Activated CD4-positive, alpha-beta memory T cell treated with anti-CD3 and anti-CD28 coated beads for 36 hours (primary cell): ENCODE measurements around the gene CAPZB. TPM values are rescaled to one million over a fixed set of nuclear protein-coding genes. Genes with fewer than 3 reads are reported as not detected.
"Not testable (repeated sequence)": the region's sequence is repeated elsewhere in the genome, so short reads cannot be mapped to it uniquely, and the experiment has no call there.

Source experiments
- CTCF ChIA-PET: fragments of 350-600 bp; sonication (Branson Sonifier 250); formaldehyde crosslinking; loops from one replicate; lab custom pipeline; 2021; ENCODE audit warnings: antibody characterized with exemption, inconsistent platforms; lab: Charles Lee
- POLR2A ChIA-PET: fragments of 350-600 bp; sonication (Branson Sonifier 250); formaldehyde crosslinking; loops from one replicate; lab custom pipeline; 2021; ENCODE audit warnings: antibody characterized with exemption; lab: Charles Lee
- DNase-seq: peaks from one replicate; pipeline ENCODE4 v3.0.0-alpha.2; 2020
- H3K27ac Mint-ChIP-seq: one replicate; pipeline ENCODE4 v1.8.0; 2021; ENCODE audit warnings: mixed read lengths
- H3K27me3 Mint-ChIP-seq: one replicate; pipeline ENCODE4 v1.8.0; 2021; ENCODE audit warnings: mixed read lengths
- H3K36me3 Mint-ChIP-seq: one replicate; pipeline ENCODE4 v1.8.0; 2021; ENCODE audit warnings: mixed read lengths
- H3K4me1 Mint-ChIP-seq: one replicate; pipeline ENCODE4 v1.8.0; 2021; ENCODE audit warnings: low read depth, mixed read lengths
- H3K4me3 Mint-ChIP-seq: one replicate; pipeline ENCODE4 v1.8.0; 2021; ENCODE audit warnings: mild to moderate bottlenecking, mixed read lengths
- H3K9me3 Mint-ChIP-seq: one replicate; pipeline ENCODE4 v1.8.0; 2021; ENCODE audit warnings: mixed read lengths
- intact Hi-C: fragments of 100-400 bp; cut with micrococcal nuclease; formaldehyde crosslinking; loops from one replicate; pipeline ENCODE4 v1.15.1; 2023
- total RNA-seq, 2 experiments: library from RNA; stranded (reverse); gene quantifications; one replicate each; pipeline ENCODE4 v1.2.3, GENCODE V29; 2021

The CAPZB gene
- 100 to 1,000 TPM; 388 to 419 TPM for total RNA-seq

DNA sequence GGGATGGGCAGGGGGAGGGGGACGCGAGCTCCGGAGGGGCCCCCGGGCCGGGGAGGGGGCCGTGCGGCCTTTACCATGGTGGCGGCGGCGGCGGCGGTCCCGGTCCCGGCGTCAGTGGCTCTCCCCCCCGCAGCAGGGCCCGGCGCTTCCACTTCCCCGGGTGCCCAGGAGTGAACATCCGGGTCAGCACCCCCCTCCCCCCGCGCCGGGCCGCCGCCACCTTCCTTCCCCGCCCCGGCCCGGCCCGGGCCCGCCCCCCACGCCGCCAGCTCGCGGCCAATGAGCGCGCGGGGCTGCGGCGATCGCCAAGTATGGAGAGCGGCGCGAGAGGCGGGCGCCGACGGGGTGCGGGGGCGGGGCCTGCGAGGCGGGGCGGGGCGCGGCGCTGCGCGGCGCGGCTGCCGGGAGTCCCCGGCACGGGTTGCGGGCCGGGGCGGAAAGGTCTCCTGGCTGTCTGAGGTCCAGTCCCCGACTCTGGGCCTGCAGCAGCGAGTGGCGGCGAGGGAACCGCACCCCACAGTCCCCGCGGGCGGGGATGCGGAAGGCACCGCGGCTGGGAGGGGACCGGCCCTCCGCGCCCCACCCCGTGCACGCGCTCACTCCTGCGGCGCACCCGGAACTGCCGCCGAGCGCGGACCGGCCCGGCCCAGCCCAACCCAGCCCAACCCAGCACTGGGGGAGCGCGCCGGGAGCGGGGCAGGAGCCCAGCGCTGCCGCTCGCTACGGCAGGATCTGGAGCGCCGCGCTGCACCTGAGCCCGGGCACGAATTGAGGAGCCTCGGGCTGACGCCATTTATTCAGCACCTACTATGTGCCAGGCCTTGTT, at the start of gene CAPZB:
TSS of gene CAPZB (minus strand) at position 178 of the 826 bp plus-strand sequence. CDS start at position 77, 101 bp downstream.
- peaks cover 10% of the 10 kb centered on the region for H3K36me3 Mint-ChIP-seq
- ChIA-PET CTCF (interaction anchor here (1.2 to 10.1 kb wide), 5 partner anchors 10 to 168 kb away, joined by 4 to 77 read pairs (median 11); no protein-coding TSS in a partner anchor), POLR2A (interaction anchor here (1.0 to 2.1 kb wide), 6 partner anchors 9 to 111 kb away, joined by 3 to 8 read pairs (median 4); a partner anchor contains a TSS)
- no peaks in the 10 kb centered on the region for H3K9me3 Mint-ChIP-seq
- peaks cover 54% of the 10 kb centered on the region for H3K4me1 Mint-ChIP-seq
- no peaks in the 10 kb centered on the region for H3K27me3 Mint-ChIP-seq
- peak; percentile 95 for DNase-seq
- intact Hi-C loops: loop anchor here (1.0 to 10.0 kb wide), 5 partner anchors 17 to 531 kb away; partner anchors contain the start of gene IFFO2
- peak within 1 kb of the TSS; percentile 94 for H3K27ac Mint-ChIP-seq
- peak within 1 kb of the TSS; percentile 96 for H3K4me3 Mint-ChIP-seq

DNA sequence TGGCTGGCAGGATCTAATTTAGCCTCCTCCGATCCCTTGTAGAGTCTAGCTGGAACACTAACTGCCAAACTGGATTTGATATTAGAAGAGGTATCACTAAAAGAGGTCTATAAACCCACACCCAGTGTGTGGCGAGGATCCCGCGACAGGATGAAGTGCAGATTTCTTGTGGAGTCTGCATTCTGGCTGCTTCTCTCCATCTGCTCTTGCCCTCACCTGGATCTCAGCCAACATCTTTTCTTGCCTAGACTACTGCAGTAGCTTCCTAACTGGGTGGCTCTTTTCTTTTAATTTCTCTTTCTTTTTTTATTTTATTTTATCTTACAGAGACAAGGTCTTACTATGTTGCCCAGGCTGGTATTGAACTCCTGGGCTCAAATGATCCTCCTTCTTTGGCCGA, 48.9 kb upstream of the CAPZB start:
- H3K9me3 Mint-ChIP-seq: peaks cover 14% of the 10 kb centered on the region
- intact Hi-C loops: no loop called here

DNA sequence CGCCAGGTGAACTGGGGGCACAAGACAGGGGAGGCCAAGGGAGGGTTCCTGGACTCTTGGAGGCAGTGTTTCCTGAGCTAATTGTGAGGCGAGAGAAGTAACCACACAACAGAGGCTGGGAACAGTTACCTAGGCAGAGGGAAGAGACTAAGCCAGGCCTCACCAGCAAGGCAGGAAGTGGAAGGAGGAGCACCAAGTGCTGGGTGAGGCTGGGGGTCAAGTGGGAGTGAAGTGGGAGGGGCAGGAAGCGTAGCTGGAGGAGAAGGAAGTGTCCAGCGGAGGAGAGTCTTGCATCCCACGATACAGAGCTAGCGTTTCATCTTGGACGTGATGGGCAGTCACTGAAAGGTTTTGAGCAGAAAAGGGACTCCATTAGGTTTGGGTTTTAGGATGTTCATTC, 48.3 kb upstream of the CAPZB start:
- H3K4me1 Mint-ChIP-seq: peaks cover 4% of the 10 kb centered on the region
- ChIA-PET CTCF (no interaction called here), POLR2A (no interaction called here)
- no peak for DNase-seq
- H3K4me3 Mint-ChIP-seq: no peak overlapping the region
- peaks cover 14% of the 10 kb centered on the region for H3K9me3 Mint-ChIP-seq
- H3K36me3 Mint-ChIP-seq: peaks cover 4% of the 10 kb centered on the region
- no peak overlapping the region for H3K27ac Mint-ChIP-seq
- no peaks in the 10 kb centered on the region for H3K27me3 Mint-ChIP-seq
- intact Hi-C loops: no loop called here

More for the DNA sequence above, 48.9 kb upstream of the CAPZB start:
- DNase-seq: no peak
- CTCF ChIA-PET: no interaction called here
- peaks cover 4% of the 10 kb centered on the region for H3K36me3 Mint-ChIP-seq
- no peaks in the 10 kb centered on the region for H3K27me3 Mint-ChIP-seq
- no peak overlapping the region for H3K4me3 Mint-ChIP-seq
- POLR2A ChIA-PET: no interaction called here
- peaks cover 4% of the 10 kb centered on the region for H3K4me1 Mint-ChIP-seq
- H3K27ac Mint-ChIP-seq: no peak overlapping the region

DNA sequence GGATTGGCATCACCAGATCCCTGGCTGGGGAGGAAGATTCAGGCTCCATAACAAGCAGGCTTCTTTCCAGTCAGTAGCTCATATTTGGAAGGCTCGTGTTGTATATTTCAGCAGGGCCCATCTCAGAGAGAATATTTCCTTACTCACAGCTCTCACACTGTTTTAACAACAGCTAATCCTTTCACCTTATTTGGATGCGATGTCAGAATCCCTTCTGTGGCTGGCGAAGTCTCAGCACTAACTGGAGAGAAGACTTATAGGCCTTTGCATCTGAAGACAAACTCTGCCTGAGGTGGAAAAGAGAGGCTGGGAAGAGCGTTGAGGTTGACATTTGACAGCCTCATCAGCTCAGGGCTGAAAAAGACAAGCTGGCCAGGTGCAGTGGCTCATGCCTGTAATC, 47.2 kb upstream of the CAPZB start:
- no peak overlapping the region for H3K4me3 Mint-ChIP-seq
- no peak for DNase-seq
- intact Hi-C loops: no loop called here
- CTCF ChIA-PET: interaction anchor here (0.8 to 1.5 kb wide), 2 partner anchors 49 to 120 kb away, joined by 3 to 4 read pairs; no protein-coding TSS in a partner anchor
- POLR2A ChIA-PET: no interaction called here
- H3K9me3 Mint-ChIP-seq: peaks cover 13% of the 10 kb centered on the region
- H3K27me3 Mint-ChIP-seq: no peaks in the 10 kb centered on the region
- H3K4me1 Mint-ChIP-seq: peaks cover 4% of the 10 kb centered on the region
- no peak overlapping the region for H3K27ac Mint-ChIP-seq
- H3K36me3 Mint-ChIP-seq: peaks cover 4% of the 10 kb centered on the region

DNA sequence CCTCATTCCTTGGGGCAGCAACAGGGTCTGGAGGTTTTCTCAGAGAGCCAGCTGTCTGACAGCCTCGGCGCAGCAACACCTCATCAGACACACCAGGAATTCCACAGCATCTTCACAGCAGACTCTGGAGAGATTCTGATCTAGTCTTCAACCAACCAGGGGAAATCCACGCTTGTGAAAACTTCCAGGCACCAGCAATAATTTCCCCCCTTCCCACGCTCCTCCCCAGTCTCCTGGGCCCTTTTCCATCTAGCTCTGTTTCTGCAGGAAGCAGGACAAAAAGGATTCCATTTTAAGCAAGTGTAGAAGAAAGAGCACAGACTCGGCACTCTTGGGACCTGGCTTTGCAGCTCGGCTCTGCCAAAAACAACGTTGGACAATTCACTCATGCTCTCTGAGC, 44.3 kb upstream of the CAPZB start:
- ChIA-PET CTCF (no interaction called here), POLR2A (no interaction called here)
- no peaks in the 10 kb centered on the region for H3K27me3 Mint-ChIP-seq
- no peak overlapping the region for H3K27ac Mint-ChIP-seq
- no peak for DNase-seq
- peaks cover 7% of the 10 kb centered on the region for H3K9me3 Mint-ChIP-seq
- no peak overlapping the region for H3K4me3 Mint-ChIP-seq
- H3K4me1 Mint-ChIP-seq: peaks cover 4% of the 10 kb centered on the region
- H3K36me3 Mint-ChIP-seq: no peaks in the 10 kb centered on the region
- intact Hi-C loops: no loop called here

DNA sequence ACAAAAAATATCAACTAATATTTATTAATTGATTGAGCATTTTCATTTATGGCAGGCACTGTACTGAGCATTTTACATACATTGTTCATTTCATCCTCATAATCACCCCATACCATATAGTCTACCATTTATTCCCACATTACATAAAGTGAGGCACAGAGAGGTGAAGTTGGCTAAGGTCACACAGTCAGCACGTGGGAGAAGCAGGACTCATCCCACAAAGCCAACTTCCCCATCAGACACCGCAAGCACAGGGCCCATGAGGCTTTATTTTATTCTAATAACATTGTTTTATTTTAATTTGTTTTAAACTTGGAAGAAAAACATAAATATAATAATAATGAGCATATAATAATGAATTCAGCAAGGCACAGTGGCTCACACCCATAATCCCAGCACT, 43.1 kb upstream of the CAPZB start:
- CTCF ChIA-PET: no interaction called here

DNA sequence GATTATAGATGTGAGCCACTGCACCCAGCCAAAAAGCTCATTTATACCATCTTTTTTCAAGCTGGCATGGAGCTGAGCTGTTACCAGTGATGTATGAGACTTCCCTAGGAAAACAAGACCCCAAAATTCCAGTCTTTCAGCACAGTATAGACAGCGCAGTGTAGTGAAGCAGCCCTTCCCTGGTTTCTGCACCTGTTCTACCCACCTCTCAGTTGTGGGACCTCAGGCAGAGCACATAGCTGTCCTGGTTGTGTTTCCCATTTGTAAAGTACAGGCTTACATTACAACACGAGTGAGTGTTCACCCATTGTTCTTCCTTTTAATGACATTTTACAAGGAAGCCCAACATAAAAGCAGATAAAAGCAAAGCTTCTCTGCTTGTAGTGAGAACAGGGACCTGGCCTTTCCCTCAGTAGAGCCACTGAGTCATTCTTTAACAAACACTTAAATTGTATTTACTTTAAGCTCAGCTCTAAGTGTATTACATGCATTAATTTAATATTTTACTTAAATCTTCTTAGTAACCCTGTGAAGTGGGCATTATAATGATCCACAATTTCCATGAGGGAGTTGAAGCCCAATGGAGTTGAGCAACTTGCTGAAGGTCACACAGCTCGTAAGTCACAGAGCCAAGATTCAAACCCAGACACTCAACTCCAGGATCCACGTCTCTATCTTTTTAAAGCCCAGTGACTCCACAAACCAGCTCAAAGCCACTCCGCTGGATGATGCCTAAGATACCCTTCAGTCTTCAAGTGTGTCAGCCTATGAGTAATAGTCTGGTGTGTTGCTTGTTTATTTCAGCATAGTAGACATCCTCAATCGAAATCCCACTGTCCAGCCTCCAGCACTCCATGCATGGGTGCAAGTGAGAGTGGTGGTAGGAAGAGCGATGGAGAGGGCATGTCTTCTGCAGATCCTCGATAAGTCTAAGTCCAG, 40.5 kb upstream of the CAPZB start:
- DNase-seq: no peak
- no peak overlapping the region for H3K4me3 Mint-ChIP-seq
- H3K4me1 Mint-ChIP-seq: no peaks in the 10 kb centered on the region
- no peak overlapping the region for H3K27ac Mint-ChIP-seq
- no peaks in the 10 kb centered on the region for H3K36me3 Mint-ChIP-seq
- peaks cover 8% of the 10 kb centered on the region for H3K9me3 Mint-ChIP-seq
- intact Hi-C loops: no loop called here
- no peaks in the 10 kb centered on the region for H3K27me3 Mint-ChIP-seq
- CTCF ChIA-PET: interaction anchor here (0.6 to 1.1 kb wide), 2 partner anchors 22 to 56 kb away, joined by 3 to 4 read pairs; no protein-coding TSS in a partner anchor
- POLR2A ChIA-PET: no interaction called here

More for the DNA sequence above, 43.1 kb upstream of the CAPZB start:
- POLR2A ChIA-PET: no interaction called here
- Mint-ChIP-seq H3K4me3 (no peak overlapping the region), H3K36me3 (no peaks in the 10 kb centered on the region), H3K27me3 (no peaks in the 10 kb centered on the region), H3K27ac (no peak overlapping the region), H3K4me1 (no peaks in the 10 kb centered on the region), H3K9me3 (peaks cover 7% of the 10 kb centered on the region)
- DNase-seq: no peak
- intact Hi-C loops: no loop called here

DNA sequence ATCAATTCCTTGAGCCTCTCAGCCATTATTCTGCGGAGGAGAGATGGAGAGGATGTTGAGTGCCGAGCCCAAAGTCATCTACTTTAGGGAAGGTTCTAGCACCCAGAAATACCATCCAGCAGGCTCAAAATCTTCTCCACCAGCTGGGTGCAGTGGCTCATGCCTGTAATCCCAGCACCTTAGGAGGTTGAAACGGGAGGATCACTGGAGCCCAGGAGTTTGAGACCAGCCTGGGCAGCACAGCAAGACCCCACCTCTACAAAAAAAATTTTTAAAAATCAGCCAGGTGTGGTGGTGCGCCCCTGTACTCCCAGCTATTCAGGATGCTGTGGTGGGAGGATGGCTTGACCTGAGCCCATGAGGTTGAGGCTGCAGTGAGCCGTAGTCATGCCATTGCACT, 39.5 kb upstream of the CAPZB start:
- intact Hi-C loops: no loop called here
- H3K4me3 Mint-ChIP-seq: no peak overlapping the region
- peaks cover 5% of the 10 kb centered on the region for H3K9me3 Mint-ChIP-seq
- DNase-seq: no peak
- H3K27me3 Mint-ChIP-seq: no peaks in the 10 kb centered on the region
- ChIA-PET CTCF (interaction anchor here (0.7 kb wide), 1 partner anchor 59 kb away, joined by 3 read pairs; no protein-coding TSS in a partner anchor), POLR2A (no interaction called here)
- H3K4me1 Mint-ChIP-seq: no peaks in the 10 kb centered on the region
- H3K36me3 Mint-ChIP-seq: no peaks in the 10 kb centered on the region
- no peak overlapping the region for H3K27ac Mint-ChIP-seq

DNA sequence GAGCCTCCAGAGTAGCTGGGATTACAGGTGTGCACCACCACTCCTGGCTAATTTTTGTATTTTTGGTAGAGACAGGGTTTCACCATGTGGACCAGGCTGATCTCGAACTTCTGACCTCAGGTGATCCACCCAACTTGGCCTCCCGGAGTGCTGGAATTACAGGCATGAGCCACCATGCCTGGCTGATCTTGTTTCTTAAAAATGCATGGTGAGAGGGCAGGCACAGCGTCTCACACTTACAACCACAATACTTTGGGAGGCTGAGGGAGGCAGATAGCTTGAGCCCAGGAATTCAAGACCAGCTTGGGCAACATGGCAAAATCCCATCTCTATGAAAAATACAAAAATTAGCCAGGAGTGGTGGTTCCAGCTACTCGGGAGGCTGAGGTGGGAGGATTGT, 37.2 kb upstream of the CAPZB start:
- DNase-seq, POLR2A ChIA-PET: not testable (repeated sequence)

DNA sequence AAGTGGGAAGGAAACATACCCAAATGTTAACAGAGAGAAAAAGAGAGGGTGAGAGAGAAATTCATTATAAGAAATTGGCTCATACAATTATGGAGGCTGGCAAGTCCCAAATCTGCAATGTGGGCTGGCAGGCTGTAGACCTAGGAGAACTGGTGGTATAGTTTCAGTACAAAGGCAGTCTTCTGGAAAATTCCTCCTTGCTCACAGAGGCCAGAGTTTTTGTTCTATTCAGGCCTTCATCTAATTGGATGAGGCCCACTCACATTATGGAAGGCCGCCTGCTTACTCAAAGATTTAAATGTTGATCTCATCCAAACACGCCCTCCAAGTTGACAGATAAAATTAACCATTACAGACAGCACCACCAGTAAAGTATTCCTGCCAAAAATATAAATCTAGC, 36.1 kb upstream of the CAPZB start:
- no peaks in the 10 kb centered on the region for H3K4me1 Mint-ChIP-seq
- intact Hi-C loops: no loop called here
- H3K36me3 Mint-ChIP-seq: no peaks in the 10 kb centered on the region
- ChIA-PET POLR2A (no interaction called here), CTCF (no interaction called here)
- no peaks in the 10 kb centered on the region for H3K27me3 Mint-ChIP-seq
- DNase-seq: no peak
- no peak overlapping the region for H3K4me3 Mint-ChIP-seq
- H3K27ac Mint-ChIP-seq: no peak overlapping the region
- H3K9me3 Mint-ChIP-seq: peaks cover 8% of the 10 kb centered on the region

More for the DNA sequence above, 37.2 kb upstream of the CAPZB start:
- H3K9me3 Mint-ChIP-seq, H3K36me3 Mint-ChIP-seq, H3K27ac Mint-ChIP-seq, H3K4me3 Mint-ChIP-seq, intact Hi-C loops, H3K4me1 Mint-ChIP-seq, H3K27me3 Mint-ChIP-seq: not testable (repeated sequence)
- CTCF ChIA-PET: interaction anchor here (1.2 kb wide), 1 partner anchor 59 kb away, joined by 4 read pairs; no protein-coding TSS in a partner anchor

DNA sequence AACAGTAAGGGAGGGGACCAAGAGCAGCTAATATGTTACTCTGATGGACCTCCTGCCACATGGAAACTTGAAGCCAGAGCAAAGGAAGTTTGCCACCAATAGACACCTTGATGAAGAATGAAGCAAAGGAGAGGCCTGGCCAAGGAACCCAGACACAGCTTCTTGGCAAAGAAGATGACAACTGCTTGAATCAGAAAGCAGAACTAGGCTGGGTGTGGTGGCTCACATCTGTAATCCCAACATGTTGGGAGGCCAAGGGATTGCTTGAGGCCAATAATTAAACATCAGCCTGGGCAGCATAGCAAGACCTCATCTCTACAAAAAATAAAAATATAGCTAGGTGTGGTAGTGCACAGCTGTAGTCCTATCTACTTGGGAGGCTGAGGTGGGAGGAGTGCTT, 31.7 kb upstream of the CAPZB start:
- H3K9me3 Mint-ChIP-seq: peaks cover 8% of the 10 kb centered on the region
- no peak for DNase-seq

DNA sequence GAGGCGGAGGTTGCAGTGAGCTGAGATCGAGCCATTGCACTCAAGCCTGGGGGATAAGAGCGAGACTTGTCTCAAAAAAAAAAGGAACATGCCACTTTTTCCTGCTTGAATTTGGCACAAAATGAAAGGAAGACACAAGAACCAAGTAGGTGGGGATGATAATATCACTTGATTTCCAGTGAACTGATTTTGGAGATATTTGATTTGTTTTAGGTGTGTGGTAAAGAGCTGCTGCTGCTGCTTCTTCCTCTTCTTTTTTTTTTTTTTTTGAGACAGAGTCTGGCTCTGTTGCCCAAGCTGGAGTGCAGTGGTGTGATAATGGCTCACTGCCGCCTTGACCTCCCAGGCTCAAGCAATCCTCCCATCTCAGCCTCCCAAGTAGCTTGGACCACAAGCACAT, 29.9 kb upstream of the CAPZB start:
- Mint-ChIP-seq H3K4me3 (no peak overlapping the region), H3K27ac (no peak overlapping the region), H3K36me3 (no peaks in the 10 kb centered on the region), H3K9me3 (peaks cover 3% of the 10 kb centered on the region), H3K4me1 (peaks cover 4% of the 10 kb centered on the region), H3K27me3 (no peaks in the 10 kb centered on the region)
- intact Hi-C loops: no loop called here
- ChIA-PET POLR2A (no interaction called here), CTCF (no interaction called here)
- no peak for DNase-seq

More for the DNA sequence above, 31.7 kb upstream of the CAPZB start:
- Mint-ChIP-seq H3K27me3 (no peaks in the 10 kb centered on the region), H3K36me3 (no peaks in the 10 kb centered on the region), H3K4me1 (peaks cover 3% of the 10 kb centered on the region), H3K27ac (no peak overlapping the region), H3K4me3 (no peak overlapping the region)
- POLR2A ChIA-PET: no interaction called here
- intact Hi-C loops: no loop called here
- CTCF ChIA-PET: no interaction called here
